ENCODE results near the gene CLASP1.
A peak's percentile ranks its signal among the peaks of the same experiment; 100 is the strongest.

DNA sequence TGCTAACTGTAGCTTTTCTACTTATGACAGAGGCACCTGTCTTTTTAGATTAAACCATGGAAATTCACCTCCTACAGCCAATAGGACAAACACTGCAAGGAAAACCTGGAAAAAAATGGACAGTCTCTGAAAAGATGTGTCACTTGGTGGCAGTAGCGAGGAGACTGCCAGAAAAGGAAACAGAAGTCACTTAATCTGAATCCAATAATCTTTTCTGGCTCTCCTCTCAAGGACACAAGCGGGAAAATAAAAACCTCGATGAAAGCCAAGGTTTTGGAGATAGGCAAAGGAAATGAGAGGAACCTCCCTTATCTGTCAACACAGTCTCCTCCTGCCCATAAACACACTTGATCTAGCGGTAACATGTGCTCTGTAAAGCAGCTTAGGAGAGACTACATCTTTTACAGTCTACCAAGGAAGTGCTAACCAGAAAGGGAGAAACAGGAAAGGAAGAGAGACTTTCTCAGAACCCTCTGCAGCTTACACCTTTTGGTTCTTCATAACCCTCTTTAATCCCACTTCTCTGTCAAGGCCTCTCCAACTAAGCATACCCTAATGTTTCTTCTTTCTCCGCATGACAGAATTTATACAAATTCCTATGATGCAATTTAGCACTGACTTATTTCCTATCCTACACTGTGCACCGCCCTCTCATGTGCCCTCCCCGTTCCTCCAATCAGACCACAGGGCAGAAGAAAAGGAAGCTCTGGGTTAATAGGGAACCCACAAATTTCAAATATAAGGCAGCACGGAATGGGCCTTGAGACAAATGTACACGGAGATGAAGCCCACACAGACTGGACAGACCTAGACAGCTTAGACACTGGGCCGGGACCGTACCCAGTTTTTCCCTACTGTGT, 52.8 kb downstream of the CLASP1 start:
- no peak for TF ChIP-seq POLR2AphosphoS5 (IDR thresholded peaks at IDR 0.05)
- TF ChIP-seq, protein P1, sequence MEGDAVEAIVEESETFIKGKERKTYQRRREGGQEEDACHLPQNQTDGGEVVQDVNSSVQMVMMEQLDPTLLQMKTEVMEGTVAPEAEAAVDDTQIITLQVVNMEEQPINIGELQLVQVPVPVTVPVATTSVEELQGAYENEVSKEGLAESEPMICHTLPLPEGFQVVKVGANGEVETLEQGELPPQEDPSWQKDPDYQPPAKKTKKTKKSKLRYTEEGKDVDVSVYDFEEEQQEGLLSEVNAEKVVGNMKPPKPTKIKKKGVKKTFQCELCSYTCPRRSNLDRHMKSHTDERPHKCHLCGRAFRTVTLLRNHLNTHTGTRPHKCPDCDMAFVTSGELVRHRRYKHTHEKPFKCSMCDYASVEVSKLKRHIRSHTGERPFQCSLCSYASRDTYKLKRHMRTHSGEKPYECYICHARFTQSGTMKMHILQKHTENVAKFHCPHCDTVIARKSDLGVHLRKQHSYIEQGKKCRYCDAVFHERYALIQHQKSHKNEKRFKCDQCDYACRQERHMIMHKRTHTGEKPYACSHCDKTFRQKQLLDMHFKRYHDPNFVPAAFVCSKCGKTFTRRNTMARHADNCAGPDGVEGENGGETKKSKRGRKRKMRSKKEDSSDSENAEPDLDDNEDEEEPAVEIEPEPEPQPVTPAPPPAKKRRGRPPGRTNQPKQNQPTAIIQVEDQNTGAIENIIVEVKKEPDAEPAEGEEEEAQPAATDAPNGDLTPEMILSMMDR (IDR thresholded peaks at IDR 0.05) = peak; percentile 22 to 44 (median 32)
